Middle frontal gyrus (tissue), 1 donor: ENCODE measurements around the gene OST4.
"Not testable (repeated sequence)": the region's sequence is repeated elsewhere in the genome, so short reads cannot be mapped to it uniquely, and the experiment has no call there.

ENCODE experiments used
- DNase-seq: peaks from one replicate; pipeline ENCODE4 v3.0.0-alpha.2; 2015; ENCODE audit warnings: low spot score; ENCODE audit errors: extremely low spot score

Gene OST4

GRCh38 chr2:27071277-27071989 is at the start of gene OST4:
Gene OST4 (minus strand): TSS chr2:27071654.
- peak; percentile 95 for DNase-seq

- not testable (repeated sequence) for DNase-seq
Observed at GRCh38 chr2:27119330-27119670, 47.8 kb upstream of the OST4 start.

- DNase-seq, result no peak
Observed at GRCh38 chr2:27118525-27119329, 47.3 kb upstream of the OST4 start, which contains the start of gene CGREF1. Gene CGREF1 (minus strand): TSS chr2:27119128. CDS start chr2:27104366, 14,762 bp downstream.

- DNase-seq, result no peak
Observed at GRCh38 chr2:27117995-27118524, 46.6 kb upstream of the OST4 start.

- no peak for DNase-seq
Observed at GRCh38 chr2:27115519-27115918, 44.1 kb upstream of the OST4 start.

- DNase-seq, result not testable (repeated sequence)
Observed at GRCh38 chr2:27111392-27112078, 40.1 kb upstream of the OST4 start.

- DNase-seq, result not testable (repeated sequence)
Observed at GRCh38 chr2:27110603-27111352, 39.3 kb upstream of the OST4 start.

GRCh38 chr2:27109083-27109482 is 37.6 kb upstream of the OST4 start:
- DNase-seq, result no peak

GRCh38 chr2:27108221-27108620 is 36.8 kb upstream of the OST4 start:
- DNase-seq, result no peak

- no peak for DNase-seq
Observed at GRCh38 chr2:27105981-27106380, 34.5 kb upstream of the OST4 start.

- no peak for DNase-seq
Observed at GRCh38 chr2:27102329-27102728, 30.9 kb upstream of the OST4 start.

GRCh38 chr2:27100036-27100435 is 28.6 kb upstream of the OST4 start:
- DNase-seq, result no peak

GRCh38 chr2:27099334-27099955 is 28.0 kb upstream of the OST4 start:
- no peak for DNase-seq

- no peak for DNase-seq
Observed at GRCh38 chr2:27097341-27097740, 25.9 kb upstream of the OST4 start.

GRCh38 chr2:27096748-27097297 is 25.4 kb upstream of the OST4 start:
- no peak for DNase-seq

GRCh38 chr2:27095745-27096651 is 24.5 kb upstream of the OST4 start:
- peak; percentile 61 for DNase-seq

GRCh38 chr2:27095427-27095744 is 23.9 kb upstream of the OST4 start:
- DNase-seq, result no peak

- DNase-seq, result no peak
Observed at GRCh38 chr2:27094353-27094984, 23.0 kb upstream of the OST4 start.
